Adrenal gland (tissue), 5 donors: Measurements from ENCODE around the gene DGLUCY.
"Not testable (repeated sequence)": the region's sequence is repeated elsewhere in the genome, so short reads cannot be mapped to it uniquely, and the experiment has no call there.

Experiments
- POLR2A ChIP-seq, 2 donors: fragments of 450-650 bp; IDR thresholded peaks; one replicate each; pipeline ENCODE4 v1.6.1; 2017; ENCODE audit warnings: antibody characterized with exemption in 2 of 2, mild to moderate bottlenecking in 2 of 2, moderate library complexity in 1 of 2
- TF ChIP-seq, protein P1 (sequence below), 6 experiments: fragments of 450-650 bp in 4 of 6; fragments of 200-600 bp in 2 of 6; sonication (generic) in 1 of 6; IDR thresholded peaks; 1 replicate in 5 of 6; 2 replicates in 1 of 6; pipeline versions ENCODE4 v1.5.1 to v1.8.0; 2016 to 2021; ENCODE audit warnings: antibody characterized with exemption in 6 of 6, mild to moderate bottlenecking in 2 of 6, moderate library complexity in 1 of 6
- donor health status: DM: no; HTN: no; CAD: no.

- not testable (repeated sequence) for TF ChIP-seq POLR2A (IDR thresholded peaks at IDR 0.05)
- TF ChIP-seq, protein P1, sequence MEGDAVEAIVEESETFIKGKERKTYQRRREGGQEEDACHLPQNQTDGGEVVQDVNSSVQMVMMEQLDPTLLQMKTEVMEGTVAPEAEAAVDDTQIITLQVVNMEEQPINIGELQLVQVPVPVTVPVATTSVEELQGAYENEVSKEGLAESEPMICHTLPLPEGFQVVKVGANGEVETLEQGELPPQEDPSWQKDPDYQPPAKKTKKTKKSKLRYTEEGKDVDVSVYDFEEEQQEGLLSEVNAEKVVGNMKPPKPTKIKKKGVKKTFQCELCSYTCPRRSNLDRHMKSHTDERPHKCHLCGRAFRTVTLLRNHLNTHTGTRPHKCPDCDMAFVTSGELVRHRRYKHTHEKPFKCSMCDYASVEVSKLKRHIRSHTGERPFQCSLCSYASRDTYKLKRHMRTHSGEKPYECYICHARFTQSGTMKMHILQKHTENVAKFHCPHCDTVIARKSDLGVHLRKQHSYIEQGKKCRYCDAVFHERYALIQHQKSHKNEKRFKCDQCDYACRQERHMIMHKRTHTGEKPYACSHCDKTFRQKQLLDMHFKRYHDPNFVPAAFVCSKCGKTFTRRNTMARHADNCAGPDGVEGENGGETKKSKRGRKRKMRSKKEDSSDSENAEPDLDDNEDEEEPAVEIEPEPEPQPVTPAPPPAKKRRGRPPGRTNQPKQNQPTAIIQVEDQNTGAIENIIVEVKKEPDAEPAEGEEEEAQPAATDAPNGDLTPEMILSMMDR (IDR thresholded peaks at IDR 0.05) = not testable (repeated sequence)
Measured at GRCh38 chr14:91200802-91201201, 86.9 kb downstream of the DGLUCY start.
